AG04449 (cell line): ENCODE measurements around the gene VEZF1.
A peak's percentile ranks its signal among the peaks of the same experiment; 100 is the strongest.

Experiments
- CTCF ChIA-PET: fragments of 350-600 bp; formaldehyde crosslinking; extraction: SDS; loops from one replicate; lab custom pipeline; 2021; ENCODE audit warnings: antibody characterized with exemption; lab: Yijun Ruan, JAX
- POLR2A ChIA-PET: fragments of 400-600, 350-600 bp; formaldehyde crosslinking; extraction: SDS; loops from one replicate; lab custom pipeline; 2020; ENCODE audit warnings: antibody characterized with exemption, inconsistent platforms; lab: Yijun Ruan, JAX
- DNase-seq: peaks from one replicate; pipeline ENCODE4 v3.0.0-alpha.2; 2010; ENCODE audit warnings: low read depth, low spot score
- H3K4me3 ChIP-seq: 2 replicates; pipeline ENCODE4 v1.5.1; 2011; ENCODE audit warnings: low read depth, mild to moderate bottlenecking, control low read depth, low read length
- CTCF ChIP-seq: IDR thresholded peaks from one replicate; pipeline ENCODE4 v1.5.1; 2011; ENCODE audit warnings: mild to moderate bottlenecking, moderate library complexity, low read length, control low read depth, inconsistent platforms; ENCODE audit not compliant: insufficient read depth; ENCODE audit errors: missing control alignments

Gene VEZF1

GRCh38 chr17:57986841-57987580 lies 1.0 kb downstream of the VEZF1 start:
- ChIA-PET POLR2A (interaction anchor here (0.8 to 2.5 kb wide), 13 partner anchors 15 to 136 kb away, joined by 3 to 14 read pairs (median 5); partner anchors contain the start of genes MRPS23 and SRSF1), CTCF (interaction anchor here (0.6 to 3.7 kb wide), 15 partner anchors 10 to 134 kb away, joined by 3 to 69 read pairs (median 8); partner anchors contain the start of gene CUEDC1)
- no peak for TF ChIP-seq CTCF
- DNase-seq, result no peak
- peak overlapping the region; percentile 80 for H3K4me3 ChIP-seq

- H3K4me3 ChIP-seq, result peak overlapping the region; percentile 38
- TF ChIP-seq CTCF, result no peak
- CTCF ChIA-PET, result interaction anchor here (0.5 to 3.7 kb wide), 15 partner anchors 12 to 133 kb away, joined by 3 to 69 read pairs (median 8); no protein-coding TSS in a partner anchor
- no peak for DNase-seq
- POLR2A ChIA-PET, result interaction anchor here (0.6 to 2.5 kb wide), 11 partner anchors 14 to 135 kb away, joined by 3 to 14 read pairs (median 5); partner anchors contain the start of genes MRPS23 and SRSF1
These were observed 2.4 kb downstream of the VEZF1 start for GRCh38 chr17:57985675-57985974.

- CTCF ChIA-PET, result interaction anchor here (0.9 to 3.7 kb wide), 12 partner anchors 12 to 133 kb away, joined by 3 to 69 read pairs (median 12); no protein-coding TSS in a partner anchor
- DNase-seq, result no peak
- POLR2A ChIA-PET, result interaction anchor here (0.5 to 2.5 kb wide), 9 partner anchors 15 to 135 kb away, joined by 3 to 14 read pairs (median 5); partner anchors contain the start of genes MRPS23 and SRSF1
- peak overlapping the region; percentile 0; the same call in 1 of the 2 replicates for H3K4me3 ChIP-seq
- TF ChIP-seq CTCF, result no peak
These were observed 2.9 kb downstream of the VEZF1 start for GRCh38 chr17:57984936-57985674.

- ChIA-PET CTCF (interaction anchor here (0.9 to 3.7 kb wide), 10 partner anchors 11 to 132 kb away, joined by 3 to 69 read pairs (median 12); no protein-coding TSS in a partner anchor), POLR2A (interaction anchor here (0.5 to 2.2 kb wide), 5 partner anchors 23 to 130 kb away, joined by 3 to 11 read pairs (median 4); partner anchors contain the start of gene SRSF1)
- no peak for TF ChIP-seq CTCF
- DNase-seq, result no peak
- no peak overlapping the region; the same call in 1 of the 2 replicates for H3K4me3 ChIP-seq
These were observed 3.7 kb downstream of the VEZF1 start for GRCh38 chr17:57984261-57984890.

- no peak for TF ChIP-seq CTCF
- no peak overlapping the region for H3K4me3 ChIP-seq
- POLR2A ChIA-PET, result interaction anchor here (0.9 to 1.0 kb wide), 2 partner anchors 29 to 109 kb away, joined by 3 read pairs; no protein-coding TSS in a partner anchor
- DNase-seq, result no peak
- CTCF ChIA-PET, result interaction anchor here (1.1 to 2.1 kb wide), 4 partner anchors 14 to 125 kb away, joined by 4 to 6 read pairs (median 5); no protein-coding TSS in a partner anchor
These were observed 4.6 kb downstream of the VEZF1 start for GRCh38 chr17:57983446-57983845.
